IMR-90 (cell line): Measurements from ENCODE around the gene ERBB4.
"Not testable (repeated sequence)": the region's sequence is repeated elsewhere in the genome, so short reads cannot be mapped to it uniquely, and the experiment has no call there.

Source experiments
- MAZ ChIP-seq: IDR thresholded peaks from 2 replicates; pipeline ENCODE4 v1.6.1; 2012; ENCODE audit warnings: low read depth, mild to moderate bottlenecking, low read length, improper control_type of control experiment, moderate library complexity, borderline replicate concordance
- POLR2A ChIP-seq: IDR thresholded peaks from 2 replicates; pipeline ENCODE4 v1.6.1; 2012; ENCODE audit warnings: mild to moderate bottlenecking, low read depth, low read length
- SMC3 ChIP-seq: fragments of 150-350 bp; IDR thresholded peaks from 2 replicates; pipeline ENCODE4 v1.6.1; 2016; ENCODE audit warnings: low read depth, mild to moderate bottlenecking, antibody characterized with exemption, low read length, moderate library complexity

GRCh38 chr2:212191438-212191837 is 347.2 kb downstream of the ERBB4 start:
- not testable (repeated sequence) for TF ChIP-seq POLR2A, MAZ, SMC3
